Uterus (tissue), 4 donors: ENCODE data around the gene RNF157. TPM values are rescaled to one million over a fixed set of nuclear protein-coding genes. Genes with fewer than 3 reads are reported as not detected.

ENCODE experiments used
- DNase-seq, 2 donors: peaks; one replicate each; pipeline ENCODE4 v3.0.0-alpha.2; 2019 to 2020
- H3K27ac ChIP-seq, 2 donors: fragments of 200-600 bp; sonication (generic); 1 replicate in 1 of 2; 2 replicates in 1 of 2; pipeline ENCODE4 v1.5.1; 2016 to 2018
- H3K27me3 ChIP-seq, 2 donors: fragments of 200-600 bp; sonication (generic); one replicate each; pipeline ENCODE4 v1.5.1; 2018 to 2019; ENCODE audit warnings: control low read depth in 1 of 2
- H3K36me3 ChIP-seq, 2 donors: fragments of 200-600 bp; sonication (generic); one replicate each; pipeline ENCODE4 v1.5.1; 2019; ENCODE audit warnings: control low read depth in 1 of 2
- H3K4me1 ChIP-seq, 2 donors: fragments of 200-600 bp; sonication (generic); one replicate each; pipeline ENCODE4 v1.5.1; 2018 to 2019; ENCODE audit warnings: control low read depth in 1 of 2
- H3K4me3 ChIP-seq, 2 donors: fragments of 200-600 bp; sonication (generic); 1 replicate in 1 of 2; 2 replicates in 1 of 2; pipeline ENCODE4 v1.5.1; 2018 to 2019; ENCODE audit warnings: mild to moderate bottlenecking in 1 of 2
- H3K9me3 ChIP-seq, 2 donors: fragments of 200-600 bp; sonication (generic); one replicate each; pipeline ENCODE4 v1.5.1; 2019; ENCODE audit warnings: control low read depth in 1 of 2
- POLR2A ChIP-seq, 2 donors: fragments of 450-650 bp; IDR thresholded peaks; one replicate each; pipeline ENCODE4 v1.6.1; 2016; ENCODE audit warnings: antibody characterized with exemption in 2 of 2, mild to moderate bottlenecking in 1 of 2, moderate library complexity in 1 of 2
- intact Hi-C: fragments of 100-400 bp; cut with DNase I; formaldehyde crosslinking; loops from one replicate; pipeline ENCODE4 v1.15.1; 2023; ENCODE audit warnings: low total_unique reads
- total RNA-seq, 4 donors: library from RNA; depleted of rRNA in 3 of 4; stranded (reverse); fragments of >200 nt in 3 of 4; gene quantifications; one replicate each; pipeline versions ENCODE4 v1.1.0 to v1.2.4, GENCODE V29; 2014 to 2023
- TF ChIP-seq, protein P1 (sequence below), 4 experiments: fragments of 200-600 bp in 2 of 4; fragments of 450-650 bp in 2 of 4; sonication (generic) in 2 of 4; IDR thresholded peaks; one replicate each; pipeline ENCODE4 v1.5.1; 2016 to 2019; ENCODE audit warnings: antibody characterized with exemption in 4 of 4, mild to moderate bottlenecking in 2 of 4, moderate library complexity in 1 of 4
- donor health status: DM: yes; HTN: yes; CAD: no.

RNF157 gene
- total RNA-seq, 4 donors from 2014 or later = 0.77 to 5.7 (median 1.7) TPM

DNA sequence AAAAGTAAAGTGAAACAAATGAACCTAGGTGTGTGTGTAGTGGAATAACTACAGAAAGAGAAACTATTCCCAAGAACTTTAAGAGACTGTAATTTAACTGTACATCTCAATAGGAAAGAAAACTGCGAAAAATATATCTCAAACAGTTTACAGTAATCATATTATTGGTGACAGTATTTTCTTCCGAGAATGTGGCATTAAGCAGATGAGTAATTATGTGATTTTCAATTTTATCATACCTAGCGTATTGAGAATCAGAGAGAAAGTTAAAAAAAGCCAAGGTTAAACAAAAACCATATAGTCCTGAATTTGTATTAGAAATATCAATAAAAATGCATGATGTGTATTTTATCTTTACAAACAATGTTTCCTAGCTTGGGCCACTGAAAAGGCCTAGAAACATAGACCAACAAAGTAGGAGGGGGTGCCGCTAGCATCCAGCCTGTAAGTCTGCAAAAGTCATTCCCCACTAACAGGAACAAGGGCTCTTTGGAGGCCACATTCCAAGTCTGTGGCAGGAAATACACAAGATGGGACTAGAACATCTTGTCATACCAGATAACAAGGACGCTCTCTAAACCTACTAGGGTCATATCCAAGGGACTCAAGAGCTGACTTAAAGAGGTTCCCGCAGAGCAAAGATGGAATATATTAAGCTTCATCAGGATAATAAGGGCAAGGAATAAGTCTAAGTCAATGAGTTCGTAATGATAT, 20.5 kb downstream of the RNF157 start:
- H3K27ac ChIP-seq = no peak overlapping the region
- no peak for DNase-seq
- no peaks in the 10 kb centered on the region for H3K36me3 ChIP-seq
- intact Hi-C loops = no loop called here
- no peaks in the 10 kb centered on the region for H3K4me1 ChIP-seq
- H3K27me3 ChIP-seq = no peaks in the 10 kb centered on the region
- no peaks in the 10 kb centered on the region for H3K9me3 ChIP-seq
- TF ChIP-seq, protein P1, sequence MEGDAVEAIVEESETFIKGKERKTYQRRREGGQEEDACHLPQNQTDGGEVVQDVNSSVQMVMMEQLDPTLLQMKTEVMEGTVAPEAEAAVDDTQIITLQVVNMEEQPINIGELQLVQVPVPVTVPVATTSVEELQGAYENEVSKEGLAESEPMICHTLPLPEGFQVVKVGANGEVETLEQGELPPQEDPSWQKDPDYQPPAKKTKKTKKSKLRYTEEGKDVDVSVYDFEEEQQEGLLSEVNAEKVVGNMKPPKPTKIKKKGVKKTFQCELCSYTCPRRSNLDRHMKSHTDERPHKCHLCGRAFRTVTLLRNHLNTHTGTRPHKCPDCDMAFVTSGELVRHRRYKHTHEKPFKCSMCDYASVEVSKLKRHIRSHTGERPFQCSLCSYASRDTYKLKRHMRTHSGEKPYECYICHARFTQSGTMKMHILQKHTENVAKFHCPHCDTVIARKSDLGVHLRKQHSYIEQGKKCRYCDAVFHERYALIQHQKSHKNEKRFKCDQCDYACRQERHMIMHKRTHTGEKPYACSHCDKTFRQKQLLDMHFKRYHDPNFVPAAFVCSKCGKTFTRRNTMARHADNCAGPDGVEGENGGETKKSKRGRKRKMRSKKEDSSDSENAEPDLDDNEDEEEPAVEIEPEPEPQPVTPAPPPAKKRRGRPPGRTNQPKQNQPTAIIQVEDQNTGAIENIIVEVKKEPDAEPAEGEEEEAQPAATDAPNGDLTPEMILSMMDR (IDR thresholded peaks at IDR 0.05) = no peak
- TF ChIP-seq POLR2A (IDR thresholded peaks at IDR 0.05) = no peak
- H3K4me3 ChIP-seq = no peak overlapping the region

DNA sequence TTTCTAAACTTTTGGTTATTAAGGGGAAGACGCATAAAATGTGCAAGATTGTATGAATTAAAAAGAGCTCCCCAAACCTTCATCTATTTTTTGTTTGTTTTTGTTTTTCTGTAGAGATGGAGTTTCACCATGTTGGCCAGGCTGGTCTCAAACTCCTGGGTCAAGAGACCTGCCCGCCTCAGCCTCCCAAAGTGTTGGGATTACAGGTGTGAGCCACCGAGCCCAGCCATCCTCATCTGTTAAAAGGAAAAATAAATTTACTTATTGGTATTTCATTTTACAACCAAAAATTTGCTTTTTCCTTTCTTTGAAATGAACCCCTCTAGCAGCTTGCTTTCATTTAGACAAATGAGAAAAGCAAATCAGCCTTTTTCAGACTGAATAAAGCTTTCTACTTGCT, 23.2 kb downstream of the RNF157 start:
- Histone ChIP-seq H3K4me1 (no peaks in the 10 kb centered on the region), H3K9me3 (no peaks in the 10 kb centered on the region), H3K4me3 (no peak overlapping the region), H3K27ac (no peak overlapping the region), H3K27me3 (no peaks in the 10 kb centered on the region), H3K36me3 (no peaks in the 10 kb centered on the region)
- DNase-seq = no peak
- intact Hi-C loops = no loop called here
- TF ChIP-seq, protein P1 (IDR thresholded peaks at IDR 0.05) = no peak
- TF ChIP-seq POLR2A (IDR thresholded peaks at IDR 0.05) = no peak

DNA sequence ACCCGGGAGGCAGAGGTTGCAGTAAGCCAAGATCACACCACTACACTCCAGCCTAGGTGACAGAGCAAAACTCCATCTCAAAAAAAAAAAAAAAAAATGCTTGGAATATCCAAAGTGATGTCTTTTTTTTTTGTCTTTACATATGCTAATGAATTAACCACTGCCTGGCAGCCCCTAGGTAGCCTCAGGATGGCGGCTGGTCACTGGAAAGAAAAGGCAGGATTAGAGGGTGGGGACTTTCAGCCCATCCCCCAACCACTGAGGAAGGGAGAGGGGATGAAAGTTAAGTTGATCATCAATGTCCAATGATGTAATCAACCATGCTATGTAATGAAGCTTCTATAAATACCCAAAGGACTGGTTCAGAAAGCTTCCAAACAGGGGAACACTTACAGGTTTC, 26.8 kb downstream of the RNF157 start:
- TF ChIP-seq POLR2A (IDR thresholded peaks at IDR 0.05) = no peak
- TF ChIP-seq, protein P1 (IDR thresholded peaks at IDR 0.05) = no peak
- H3K4me1 ChIP-seq = no peaks in the 10 kb centered on the region
- intact Hi-C loops = no loop called here
- H3K9me3 ChIP-seq = no peaks in the 10 kb centered on the region
- H3K36me3 ChIP-seq = no peaks in the 10 kb centered on the region
- no peak overlapping the region for H3K27ac ChIP-seq
- H3K4me3 ChIP-seq = no peak overlapping the region
- H3K27me3 ChIP-seq = no peaks in the 10 kb centered on the region
- no peak for DNase-seq

DNA sequence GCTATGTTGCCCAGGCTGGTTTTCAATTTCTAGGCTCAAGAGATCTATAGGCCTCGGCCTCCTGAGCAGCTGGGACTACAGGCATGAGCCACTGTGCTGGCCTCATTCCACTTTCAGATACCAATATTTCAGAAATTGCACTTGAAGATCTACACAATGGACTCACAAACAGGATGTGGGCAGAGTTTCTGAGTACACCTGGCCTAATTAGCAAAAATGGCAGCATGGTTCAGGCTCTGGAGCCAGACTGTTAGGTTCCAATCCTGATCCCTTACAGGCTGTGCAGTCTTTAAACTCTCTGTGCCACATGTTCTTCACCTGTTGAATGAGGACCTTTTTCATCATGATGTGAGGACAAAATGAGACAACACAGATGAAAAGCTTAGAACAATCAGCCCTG, 32.2 kb downstream of the RNF157 start:
- DNase-seq = no peak
- intact Hi-C loops = no loop called here

More for the DNA sequence above, 32.2 kb downstream of the RNF157 start:
- no peaks in the 10 kb centered on the region for H3K36me3 ChIP-seq
- H3K27ac ChIP-seq = no peak overlapping the region
- H3K27me3 ChIP-seq = no peaks in the 10 kb centered on the region
- no peaks in the 10 kb centered on the region for H3K4me1 ChIP-seq
- no peaks in the 10 kb centered on the region for H3K9me3 ChIP-seq
- TF ChIP-seq, protein P1 (IDR thresholded peaks at IDR 0.05) = no peak
- TF ChIP-seq POLR2A (IDR thresholded peaks at IDR 0.05) = no peak
- no peak overlapping the region for H3K4me3 ChIP-seq
